Fibroblast of lung (primary cell): ENCODE data around the gene PIF1. TPM values are rescaled to one million over a fixed set of nuclear protein-coding genes. Genes with fewer than 3 reads are reported as not detected.

Experiments
- DNase-seq, 2 donors: peaks; one replicate each; pipeline versions ENCODE4 v3.0.0 to v3.0.0-alpha.2; 2010; ENCODE audit warnings: low read depth in 2 of 2
- H2AFZ ChIP-seq: 2 replicates; pipeline ENCODE4 v1.5.1; 2012; ENCODE audit warnings: low read length, control low read depth, inconsistent platforms
- H3K27ac ChIP-seq: 2 replicates; pipeline ENCODE4 v1.5.1; 2011; ENCODE audit warnings: low read length, control low read depth; ENCODE audit not compliant: insufficient read depth
- H3K27me3 ChIP-seq: 2 replicates; pipeline ENCODE4 v1.5.1; 2011; ENCODE audit warnings: mild to moderate bottlenecking, low read length; ENCODE audit not compliant: control insufficient read depth, insufficient read depth
- H3K36me3 ChIP-seq: 2 replicates; pipeline ENCODE4 v1.5.1; 2011; ENCODE audit warnings: low read length; ENCODE audit not compliant: control insufficient read depth, insufficient read depth
- H3K4me1 ChIP-seq: 2 replicates; pipeline ENCODE4 v1.5.1; 2011; ENCODE audit warnings: low read length; ENCODE audit not compliant: control insufficient read depth, insufficient read depth; ENCODE audit errors: extremely low read depth
- H3K4me2 ChIP-seq: 2 replicates; pipeline ENCODE4 v1.5.1; 2011; ENCODE audit warnings: low read length, control low read depth; ENCODE audit not compliant: insufficient read depth; ENCODE audit errors: extremely low read depth
- H3K4me3 ChIP-seq, 4 experiments: fragments of 200-600 bp in 1 of 4; sonication (generic) in 1 of 4; replicated peaks in 1 of 4; 2 replicates each; pipeline ENCODE4 v1.5.1; 2011 to 2016; ENCODE audit warnings: low read length in 4 of 4, low read depth in 3 of 4, mild to moderate bottlenecking in 3 of 4, control low read depth in 2 of 4, inconsistent platforms in 1 of 4, mixed read lengths in 1 of 4; ENCODE audit not compliant: insufficient read depth in 1 of 4; ENCODE audit errors: control extremely low read depth in 1 of 4
- H3K79me2 ChIP-seq: 2 replicates; pipeline ENCODE4 v1.5.1; 2012; ENCODE audit warnings: mild to moderate bottlenecking, low read length, inconsistent platforms; ENCODE audit not compliant: control insufficient read depth, insufficient read depth
- H3K9ac ChIP-seq: 2 replicates; pipeline ENCODE4 v1.5.1; 2011; ENCODE audit warnings: mild to moderate bottlenecking, low read length, control low read depth; ENCODE audit not compliant: insufficient read depth
- H3K9me3 ChIP-seq: 2 replicates; pipeline ENCODE4 v1.5.1; 2012; ENCODE audit warnings: low read depth, low read length; ENCODE audit not compliant: control insufficient read depth, insufficient read depth
- H4K20me1 ChIP-seq: 2 replicates; pipeline ENCODE4 v1.5.1; 2011; ENCODE audit warnings: low read length; ENCODE audit not compliant: control insufficient read depth, insufficient read depth; ENCODE audit errors: extremely low read depth
- CTCF ChIP-seq, 2 donors: IDR thresholded peaks in 1 of 2; conservative IDR thresholded peaks in 1 of 2; 1 replicate in 1 of 2; 2 replicates in 1 of 2; pipeline ENCODE4 v1.5.1; 2011 to 2012; ENCODE audit warnings: low read length in 2 of 2, control low read depth in 1 of 2, inconsistent platforms in 1 of 2, low read depth in 1 of 2, mild to moderate bottlenecking in 1 of 2
- EZH2 ChIP-seq: IDR thresholded peaks from 2 replicates; pipeline ENCODE4 v1.5.1; 2012; ENCODE audit warnings: low read length, control low read depth, mild to moderate bottlenecking; ENCODE audit errors: missing control alignments
- polyA plus RNA-seq, 2 donors: library from polyadenylated mRNA; depleted of rRNA in 1 of 2; stranded (reverse) in 1 of 2; unstranded in 1 of 2; fragments of >200 nt; gene quantifications; 2 replicates each; pipeline ENCODE4 v1.2.1, GENCODE V29; 2011 to 2012; ENCODE audit warnings: missing spikeins in 1 of 2
- total RNA-seq: library from RNA; depleted of rRNA; stranded (reverse); fragments of >200 nt; gene quantifications from 2 replicates; pipeline ENCODE4 v1.2.1, GENCODE V29; 2014

Gene PIF1
- total and polyA plus RNA-seq, 2 donors (not counting 1 experiment from before 2014, with no cell fraction given), result 5.1 to 9.4 TPM

- DNase-seq, result peak; percentile 29 to 64
- TF ChIP-seq CTCF (conservative IDR thresholded peaks at IDR 0.05 in 1 of 2, IDR thresholded peaks at IDR 0.05 in 1 of 2; ENCODE audit: low read depth in 1 of 2, low read length in 2 of 2) (no peak), EZH2 (no peak)
- H4K20me1 ChIP-seq, result no peaks in the 10 kb centered on the region
- H3K4me2 ChIP-seq, result no peak overlapping the region
- no peaks in the 10 kb centered on the region for H3K4me1 ChIP-seq
- H3K79me2 ChIP-seq, result no peaks in the 10 kb centered on the region
- no peak overlapping the region for H3K4me3 ChIP-seq
- no peaks in the 10 kb centered on the region for H3K27me3 ChIP-seq
- H3K27ac ChIP-seq, result no peak overlapping the region
- H3K9ac ChIP-seq, result no peak overlapping the region
- H2AFZ ChIP-seq, result no peak overlapping the region
- H3K36me3 ChIP-seq, result peaks cover 5% of the 10 kb centered on the region
- no peaks in the 10 kb centered on the region for H3K9me3 ChIP-seq
Observed at GRCh38 chr15:64813075-64813474, 12.4 kb downstream of the PIF1 start.

DNA sequence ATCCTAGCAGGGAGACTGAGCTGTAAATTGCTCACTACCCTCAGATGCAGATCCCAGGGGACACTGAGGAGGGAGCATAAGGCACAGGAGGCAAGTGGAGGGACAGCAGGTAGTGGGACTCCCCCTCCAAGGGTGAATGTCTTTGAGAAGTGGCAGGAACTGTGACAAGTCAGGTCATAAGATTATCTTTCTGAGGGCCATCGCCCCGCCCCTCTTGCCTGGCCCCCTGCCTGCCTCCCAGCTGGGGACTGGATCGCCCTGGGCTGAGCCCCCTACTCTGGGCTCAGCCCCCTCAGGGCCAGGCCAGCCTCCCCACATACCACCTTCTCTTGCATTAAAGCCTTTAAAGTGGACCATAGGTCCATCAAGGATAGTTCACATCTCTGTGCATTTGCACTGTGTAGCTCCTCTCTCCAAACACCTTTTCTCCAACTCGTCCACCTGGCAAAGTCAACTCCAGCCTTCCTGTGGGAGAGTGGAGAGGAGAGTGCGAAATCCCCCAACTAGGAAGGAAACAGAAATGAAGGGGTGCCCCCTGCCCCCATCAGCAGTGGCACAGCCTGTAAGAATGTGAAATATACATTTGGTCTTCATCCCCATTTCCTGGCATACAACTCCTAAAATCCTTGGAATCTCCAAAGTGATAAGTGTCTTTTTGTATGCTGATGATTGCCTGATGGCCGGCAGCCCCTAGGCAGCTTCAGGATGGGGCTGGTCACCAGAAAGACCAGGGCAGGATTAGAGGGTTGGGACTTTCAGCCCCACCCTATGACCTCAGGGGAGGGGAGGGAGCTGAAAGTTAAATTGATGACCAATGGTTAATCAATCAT, 14.7 kb downstream of the PIF1 start:
- H3K79me2 ChIP-seq, result no peaks in the 10 kb centered on the region
- TF ChIP-seq CTCF (conservative IDR thresholded peaks at IDR 0.05 in 1 of 2, IDR thresholded peaks at IDR 0.05 in 1 of 2; ENCODE audit: low read depth in 1 of 2, low read length in 2 of 2) (no peak), EZH2 (no peak)
- H3K36me3 ChIP-seq, result no peaks in the 10 kb centered on the region
- H3K4me3 ChIP-seq, result no peak overlapping the region
- no peaks in the 10 kb centered on the region for H3K27me3 ChIP-seq
- H4K20me1 ChIP-seq, result no peaks in the 10 kb centered on the region
- H3K27ac ChIP-seq, result no peak overlapping the region
- H3K4me2 ChIP-seq, result no peak overlapping the region
- no peak for DNase-seq
- H3K4me1 ChIP-seq, result no peaks in the 10 kb centered on the region
- no peak overlapping the region for H3K9ac ChIP-seq
- H2AFZ ChIP-seq, result no peak overlapping the region
- no peaks in the 10 kb centered on the region for H3K9me3 ChIP-seq

DNA sequence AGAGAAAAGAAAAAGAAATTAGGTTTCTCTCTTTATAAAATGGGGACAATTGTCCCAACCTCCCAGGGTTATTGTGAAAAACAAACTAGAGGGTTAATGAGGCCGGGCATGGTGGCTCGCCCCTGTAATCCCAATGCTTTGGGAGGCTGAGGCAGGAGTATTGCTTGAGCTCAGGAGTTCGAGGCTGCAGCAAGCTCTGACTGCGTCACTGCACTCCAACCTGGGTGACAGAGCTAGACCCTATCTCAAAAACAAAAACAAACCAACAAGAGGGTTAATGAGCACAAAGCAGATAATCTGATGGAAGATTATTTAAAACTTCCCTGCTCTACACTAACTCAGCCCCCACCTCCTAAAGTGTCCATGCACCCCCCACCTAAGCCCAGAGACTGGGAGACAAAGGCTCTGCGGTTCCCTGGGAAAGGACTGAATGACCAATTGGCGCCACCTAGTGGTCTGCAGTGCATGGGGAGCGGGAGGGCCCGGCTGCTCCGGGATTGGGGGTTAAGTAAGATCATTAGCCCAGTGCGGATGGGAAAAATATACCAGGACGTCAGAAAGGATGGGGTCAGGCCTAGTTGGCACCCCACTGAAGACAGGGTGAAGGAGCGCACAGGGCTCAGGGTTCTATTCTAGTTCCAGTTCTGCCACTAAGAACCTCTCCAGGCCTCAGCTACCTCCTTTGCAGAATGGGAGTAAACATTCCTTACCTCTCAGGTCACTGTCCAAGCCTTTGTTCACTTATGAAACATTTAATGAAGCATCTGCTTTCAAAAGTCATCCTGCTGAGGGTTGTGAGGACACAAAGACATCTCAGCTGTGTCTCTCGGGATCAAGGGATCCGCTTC, 15.6 kb downstream of the PIF1 start:
- Histone ChIP-seq H3K9ac (no peak overlapping the region), H3K27ac (no peak overlapping the region), H3K79me2 (no peaks in the 10 kb centered on the region), H3K4me2 (no peak overlapping the region), H3K27me3 (no peaks in the 10 kb centered on the region), H3K4me1 (no peaks in the 10 kb centered on the region), H2AFZ (no peak overlapping the region), H3K36me3 (no peaks in the 10 kb centered on the region), H4K20me1 (no peaks in the 10 kb centered on the region), H3K4me3 (no peak overlapping the region), H3K9me3 (no peaks in the 10 kb centered on the region)
- peak; percentile 58 to 69 for DNase-seq
- no peak for TF ChIP-seq EZH2
- TF ChIP-seq CTCF (conservative IDR thresholded peaks at IDR 0.05 in 1 of 2, IDR thresholded peaks at IDR 0.05 in 1 of 2; ENCODE audit: low read depth in 1 of 2, low read length in 2 of 2), result peak; percentile 90
